HepG2 (cell line): ENCODE results near the gene SLC16A5. TPM values are rescaled to one million over a fixed set of nuclear protein-coding genes. Genes with fewer than 3 reads are reported as not detected.
A peak's percentile ranks its signal among the peaks of the same experiment; 100 is the strongest.

Experiments used
- HDAC6 ChIP-seq: fragments of 200-600 bp; sonication (generic); IDR thresholded peaks from 2 replicates; pipeline ENCODE4 v1.7.0; 2017; ENCODE audit warnings: mild to moderate bottlenecking, antibody characterized with exemption, low read length, low read depth
- HHEX ChIP-seq: IDR thresholded peaks from 2 replicates; pipeline ENCODE4 v1.6.1; 2016; ENCODE audit warnings: control low read depth
- HOXA3 ChIP-seq: sonication (generic); formaldehyde crosslinking; IDR thresholded peaks from 2 replicates; pipeline ENCODE4 v1.5.0; 2020; ENCODE audit warnings: missing genetic modification reagents
- MTERF4 ChIP-seq: sonication (generic); formaldehyde crosslinking; IDR thresholded peaks from 2 replicates; pipeline ENCODE4 v1.8.0; 2023; ENCODE audit warnings: mild to moderate bottlenecking, missing genetic modification reagents
- RARG ChIP-seq: sonication (generic); formaldehyde crosslinking; IDR thresholded peaks from 2 replicates; pipeline ENCODE4 v1.4.0; 2020; ENCODE audit warnings: low read depth, mild to moderate bottlenecking, missing genetic modification reagents
- ZBTB25 ChIP-seq: IDR thresholded peaks from 2 replicates; pipeline ENCODE4 v1.6.1; 2018; ENCODE audit warnings: missing genetic modification reagents
- ZNF414 ChIP-seq: sonication (generic); formaldehyde crosslinking; IDR thresholded peaks from 2 replicates; pipeline ENCODE4 v1.5.0; 2020; ENCODE audit warnings: missing genetic modification reagents
- ZNF546 ChIP-seq: sonication (generic); formaldehyde crosslinking; conservative IDR thresholded peaks from 2 replicates; pipeline ENCODE4 v1.8.1; 2023; ENCODE audit warnings: mild to moderate bottlenecking, missing genetic modification reagents
- ZSCAN12 ChIP-seq: sonication (generic); formaldehyde crosslinking; IDR thresholded peaks from 2 replicates; pipeline ENCODE4 v1.9.0; 2021; ENCODE audit warnings: mild to moderate bottlenecking, missing genetic modification reagents
- polyA plus RNA-seq, 8 experiments: library from polyadenylated mRNA; depleted of rRNA in 3 of 8; stranded (reverse) in 7 of 8; unstranded in 1 of 8; fragments of >200 nt; fragmentation: Illumina TruSeq in 4 of 8; extraction: Trizol in 4 of 8; gene quantifications; 2 replicates each; pipeline versions ENCODE4 v1.2.1 to v1.2.3, GENCODE V29; 2011 to 2016; ENCODE audit warnings: low read depth in 4 of 8, missing spikeins in 1 of 8, mixed read lengths in 1 of 8; ENCODE audit not compliant: insufficient read depth in 1 of 8
- total RNA-seq, 5 experiments: library from RNA; depleted of rRNA; stranded (reverse); fragments of >200 nt; fragmentation: Illumina TruSeq; extraction: Trizol; gene quantifications; 2 replicates each; pipeline ENCODE4 v1.2.3, GENCODE V29; 2016; ENCODE audit warnings: low read depth in 1 of 5
- TF ChIP-seq, protein P1 (sequence below): sonication (generic); formaldehyde crosslinking; IDR thresholded peaks from 2 replicates; pipeline ENCODE4 v1.5.1; 2020; ENCODE audit warnings: mild to moderate bottlenecking, missing genetic modification reagents
- TF ChIP-seq, protein P2 (sequence below): sonication (generic); formaldehyde crosslinking; IDR thresholded peaks from 2 replicates; pipeline ENCODE4 v1.4.0; 2020; ENCODE audit warnings: low read depth, missing genetic modification reagents
- TF ChIP-seq, protein P3 (sequence below): sonication (generic); formaldehyde crosslinking; IDR thresholded peaks from 2 replicates; pipeline ENCODE4 v1.4.0; 2020; ENCODE audit warnings: missing genetic modification reagents
- TF ChIP-seq, protein P4 (sequence below): sonication (generic); formaldehyde crosslinking; IDR thresholded peaks from 2 replicates; pipeline ENCODE4 v1.8.1; 2023; ENCODE audit warnings: mild to moderate bottlenecking, inconsistent platforms, moderate library complexity, missing genetic modification reagents, borderline replicate concordance

The SLC16A5 gene
- total and polyA plus RNA-seq, 2 of the 13 experiments (the other 11 are each of a cell fraction or from before 2014, with no cell fraction given), result 0.69 to 5.6 TPM

DNA sequence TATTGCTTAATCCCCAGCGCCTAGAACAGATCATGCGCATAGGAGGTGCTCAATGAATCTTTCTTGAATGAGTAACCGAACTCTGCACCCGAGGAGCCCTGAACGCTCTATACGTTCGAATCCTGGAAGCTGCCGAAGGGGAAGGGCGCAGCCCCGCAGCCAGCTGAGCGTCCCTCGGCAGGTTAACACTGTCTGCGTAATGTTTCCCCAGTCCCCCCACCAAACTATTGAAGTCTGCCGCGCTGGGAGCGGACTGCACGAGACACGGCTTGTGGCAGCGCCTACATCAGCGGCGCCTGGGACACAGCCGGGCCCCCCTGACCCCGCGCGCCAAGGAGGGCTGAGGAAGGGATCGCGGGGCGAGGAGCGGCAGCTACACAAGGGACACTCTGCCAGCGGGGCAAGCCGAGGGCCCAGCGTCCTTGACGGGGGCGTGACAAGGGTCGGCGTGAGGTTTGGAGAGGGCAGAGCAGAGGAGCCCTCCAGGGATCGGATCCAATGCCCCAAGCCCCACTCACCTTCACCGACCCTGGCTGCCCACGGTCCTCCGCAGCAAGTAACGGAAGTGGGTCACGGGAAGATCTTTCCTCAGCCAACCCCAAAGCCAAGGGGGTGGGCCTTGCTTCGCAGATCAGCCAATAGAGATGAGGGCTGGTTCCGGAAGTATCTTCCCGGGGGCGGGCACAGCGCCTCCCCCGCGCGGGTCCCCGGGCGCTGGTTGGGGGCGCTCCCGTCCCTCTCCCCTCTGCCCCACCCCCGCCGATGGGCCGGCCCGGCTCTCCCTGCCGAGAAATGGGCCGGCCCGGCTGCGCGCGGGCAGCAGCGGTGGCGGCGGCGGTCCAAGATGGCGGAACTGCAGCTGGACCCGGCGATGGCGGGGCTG, 41.1 kb upstream of the SLC16A5 start, which contains the start of the genes ATP5PD and KCTD2 (continued):
- no peak for TF ChIP-seq RARG (CRISPR knock-in tag)
- peak; percentile 66; the same call in 1 of the 2 replicates for TF ChIP-seq ZBTB25 (CRISPR knock-in tag)
- TF ChIP-seq ZNF414 (CRISPR knock-in tag), result peak; percentile 74; the same call in 1 of the 2 replicates
- TF ChIP-seq, protein P1, sequence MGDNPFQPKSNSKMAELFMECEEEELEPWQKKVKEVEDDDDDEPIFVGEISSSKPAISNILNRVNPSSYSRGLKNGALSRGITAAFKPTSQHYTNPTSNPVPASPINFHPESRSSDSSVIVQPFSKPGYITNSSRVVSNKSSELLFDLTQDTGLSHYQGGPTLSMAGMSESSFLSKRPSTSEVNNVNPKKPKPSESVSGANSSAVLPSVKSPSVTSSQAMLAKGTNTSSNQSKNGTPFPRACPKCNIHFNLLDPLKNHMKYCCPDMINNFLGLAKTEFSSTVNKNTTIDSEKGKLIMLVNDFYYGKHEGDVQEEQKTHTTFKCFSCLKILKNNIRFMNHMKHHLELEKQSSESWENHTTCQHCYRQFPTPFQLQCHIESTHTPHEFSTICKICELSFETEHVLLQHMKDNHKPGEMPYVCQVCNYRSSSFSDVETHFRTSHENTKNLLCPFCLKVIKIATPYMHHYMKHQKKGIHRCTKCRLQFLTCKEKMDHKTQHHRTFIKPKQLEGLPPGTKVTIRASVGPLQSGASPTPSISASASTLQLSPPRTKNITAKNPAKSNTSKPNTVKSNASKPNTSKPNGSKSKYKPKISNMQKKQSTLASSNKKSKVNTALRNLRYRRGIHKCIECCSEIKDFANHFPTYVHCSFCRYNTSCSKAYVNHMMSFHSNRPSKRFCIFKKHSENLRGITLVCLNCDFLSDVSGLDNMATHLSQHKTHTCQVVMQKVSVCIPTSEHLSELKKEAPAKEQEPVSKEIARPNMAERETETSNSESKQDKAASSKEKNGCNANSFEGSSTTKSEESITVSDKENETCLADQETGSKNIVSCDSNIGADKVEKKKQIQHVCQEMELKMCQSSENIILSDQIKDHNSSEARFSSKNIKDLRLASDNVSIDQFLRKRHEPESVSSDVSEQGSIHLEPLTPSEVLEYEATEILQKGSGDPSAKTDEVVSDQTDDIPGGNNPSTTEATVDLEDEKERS (CRISPR knock-in tag), result no peak
- TF ChIP-seq, protein P2, sequence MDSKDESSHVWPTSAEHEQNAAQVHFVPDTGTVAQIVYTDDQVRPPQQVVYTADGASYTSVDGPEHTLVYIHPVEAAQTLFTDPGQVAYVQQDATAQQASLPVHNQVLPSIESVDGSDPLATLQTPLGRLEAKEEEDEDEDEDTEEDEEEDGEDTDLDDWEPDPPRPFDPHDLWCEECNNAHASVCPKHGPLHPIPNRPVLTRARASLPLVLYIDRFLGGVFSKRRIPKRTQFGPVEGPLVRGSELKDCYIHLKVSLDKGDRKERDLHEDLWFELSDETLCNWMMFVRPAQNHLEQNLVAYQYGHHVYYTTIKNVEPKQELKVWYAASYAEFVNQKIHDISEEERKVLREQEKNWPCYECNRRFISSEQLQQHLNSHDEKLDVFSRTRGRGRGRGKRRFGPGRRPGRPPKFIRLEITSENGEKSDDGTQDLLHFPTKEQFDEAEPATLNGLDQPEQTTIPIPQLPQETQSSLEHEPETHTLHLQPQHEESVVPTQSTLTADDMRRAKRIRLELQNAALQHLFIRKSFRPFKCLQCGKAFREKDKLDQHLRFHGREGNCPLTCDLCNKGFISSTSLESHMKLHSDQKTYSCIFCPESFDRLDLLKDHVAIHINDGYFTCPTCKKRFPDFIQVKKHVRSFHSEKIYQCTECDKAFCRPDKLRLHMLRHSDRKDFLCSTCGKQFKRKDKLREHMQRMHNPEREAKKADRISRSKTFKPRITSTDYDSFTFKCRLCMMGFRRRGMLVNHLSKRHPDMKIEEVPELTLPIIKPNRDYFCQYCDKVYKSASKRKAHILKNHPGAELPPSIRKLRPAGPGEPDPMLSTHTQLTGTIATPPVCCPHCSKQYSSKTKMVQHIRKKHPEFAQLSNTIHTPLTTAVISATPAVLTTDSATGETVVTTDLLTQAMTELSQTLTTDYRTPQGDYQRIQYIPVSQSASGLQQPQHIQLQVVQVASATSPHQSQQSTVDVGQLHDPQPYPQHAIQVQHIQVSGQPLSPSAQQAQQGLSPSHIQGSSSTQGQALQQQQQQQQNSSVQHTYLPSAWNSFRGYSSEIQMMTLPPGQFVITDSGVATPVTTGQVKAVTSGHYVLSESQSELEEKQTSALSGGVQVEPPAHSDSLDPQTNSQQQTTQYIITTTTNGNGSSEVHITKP (CRISPR knock-in tag), result peak; percentile 98
- TF ChIP-seq HHEX, result no peak
- peak; percentile 76 for TF ChIP-seq HOXA3 (CRISPR knock-in tag)
- peak; percentile 94; the same call in 1 of the 2 replicates for TF ChIP-seq MTERF4 (CRISPR knock-in tag)
- TF ChIP-seq ZNF546 (CRISPR knock-in tag), result 0 out of 2 replicates have a peak, but pooled peaks have one; percentile 34
- TF ChIP-seq ZSCAN12 (CRISPR knock-in tag), result no peak
- TF ChIP-seq, protein P3, sequence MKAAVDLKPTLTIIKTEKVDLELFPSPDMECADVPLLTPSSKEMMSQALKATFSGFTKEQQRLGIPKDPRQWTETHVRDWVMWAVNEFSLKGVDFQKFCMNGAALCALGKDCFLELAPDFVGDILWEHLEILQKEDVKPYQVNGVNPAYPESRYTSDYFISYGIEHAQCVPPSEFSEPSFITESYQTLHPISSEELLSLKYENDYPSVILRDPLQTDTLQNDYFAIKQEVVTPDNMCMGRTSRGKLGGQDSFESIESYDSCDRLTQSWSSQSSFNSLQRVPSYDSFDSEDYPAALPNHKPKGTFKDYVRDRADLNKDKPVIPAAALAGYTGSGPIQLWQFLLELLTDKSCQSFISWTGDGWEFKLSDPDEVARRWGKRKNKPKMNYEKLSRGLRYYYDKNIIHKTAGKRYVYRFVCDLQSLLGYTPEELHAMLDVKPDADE (CRISPR knock-in tag), result no peak
- TF ChIP-seq, protein P4, sequence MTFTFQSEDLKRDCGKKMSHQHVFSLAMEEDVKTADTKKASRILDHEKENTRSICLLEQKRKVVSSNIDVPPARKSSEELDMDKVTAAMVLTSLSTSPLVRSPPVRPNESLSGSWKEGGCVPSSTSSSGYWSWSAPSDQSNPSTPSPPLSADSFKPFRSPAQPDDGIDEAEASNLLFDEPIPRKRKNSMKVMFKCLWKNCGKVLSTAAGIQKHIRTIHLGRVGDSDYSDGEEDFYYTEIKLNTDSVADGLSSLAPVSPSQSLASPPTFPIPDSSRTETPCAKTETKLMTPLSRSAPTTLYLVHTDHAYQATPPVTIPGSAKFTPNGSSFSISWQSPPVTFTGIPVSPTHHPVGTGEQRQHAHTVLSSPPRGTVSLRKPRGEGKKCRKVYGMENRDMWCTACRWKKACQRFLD (CRISPR knock-in tag), result no peak
- TF ChIP-seq HDAC6, result no peak
